H9 (cell line): ENCODE results near the gene ANP32E. TPM values are rescaled to one million over a fixed set of nuclear protein-coding genes. Genes with fewer than 3 reads are reported as not detected.
A peak's percentile ranks its signal among the peaks of the same experiment; 100 is the strongest.

ENCODE experiments used
- DNase-seq: peaks from one replicate; pipeline ENCODE4 v3.0.0-alpha.2; 2017
- H2AFZ ChIP-seq: one replicate; pipeline ENCODE4 v1.6.1; 2013; ENCODE audit warnings: mild to moderate bottlenecking, low read length, control low read depth, moderate library complexity
- H2AK5ac ChIP-seq: 2 replicates; pipeline ENCODE4 v1.6.1; 2013; ENCODE audit warnings: low read length, control low read depth, mixed read lengths; ENCODE audit not compliant: insufficient read length
- H2BK120ac ChIP-seq: one replicate; pipeline ENCODE4 v1.6.1; 2013; ENCODE audit warnings: low read depth, mild to moderate bottlenecking, low read length, control low read depth, inconsistent platforms; ENCODE audit not compliant: poor library complexity, severe bottlenecking
- H2BK12ac ChIP-seq: 2 replicates; pipeline ENCODE4 v1.6.1; 2013; ENCODE audit warnings: low read length, control low read depth, mixed read lengths, low read depth; ENCODE audit not compliant: insufficient read length
- H2BK15ac ChIP-seq: 2 replicates; pipeline ENCODE4 v1.6.1; 2013; ENCODE audit warnings: low read depth, low read length, control low read depth
- H2BK20ac ChIP-seq: one replicate; pipeline ENCODE4 v1.6.1; 2013; ENCODE audit warnings: low read depth, mild to moderate bottlenecking, low read length, control low read depth, inconsistent platforms; ENCODE audit not compliant: poor library complexity, severe bottlenecking
- H2BK5ac ChIP-seq: 2 replicates; pipeline ENCODE4 v1.6.1; 2013; ENCODE audit warnings: low read length, control low read depth, mixed read lengths; ENCODE audit not compliant: insufficient read length
- H3K14ac ChIP-seq: 2 replicates; pipeline ENCODE4 v1.6.1; 2013; ENCODE audit warnings: low read length, control low read depth; ENCODE audit not compliant: insufficient read depth
- H3K18ac ChIP-seq: 2 replicates; pipeline ENCODE4 v1.6.1; 2013; ENCODE audit warnings: low read depth, mild to moderate bottlenecking, mixed read lengths, low read length, control low read depth; ENCODE audit not compliant: insufficient read length
- H3K23ac ChIP-seq: 2 replicates; pipeline ENCODE4 v1.6.1; 2013; ENCODE audit warnings: low read length, control low read depth, mixed read lengths, low read depth; ENCODE audit not compliant: insufficient read length
- H3K23me2 ChIP-seq: 2 replicates; pipeline ENCODE4 v1.6.1; 2013; ENCODE audit warnings: low read depth, mild to moderate bottlenecking, mixed read lengths, low read length, control low read depth; ENCODE audit not compliant: insufficient read length, poor library complexity, severe bottlenecking
- H3K27ac ChIP-seq: 2 replicates; pipeline ENCODE4 v1.5.1; 2013; ENCODE audit warnings: low read length, control low read depth, mixed read lengths, low read depth; ENCODE audit not compliant: insufficient read length
- H3K27me3 ChIP-seq: 2 replicates; pipeline ENCODE4 v1.6.1; 2013; ENCODE audit warnings: low read length, control low read depth, inconsistent platforms; ENCODE audit not compliant: insufficient read depth
- H3K4ac ChIP-seq: 2 replicates; pipeline ENCODE4 v1.6.1; 2013; ENCODE audit warnings: low read depth, mild to moderate bottlenecking, control low read depth, inconsistent platforms, low read length, moderate library complexity
- H3K4me1 ChIP-seq: 2 replicates; pipeline ENCODE4 v1.6.1; 2013; ENCODE audit warnings: low read length, control low read depth, inconsistent platforms; ENCODE audit not compliant: insufficient read depth
- H3K4me2 ChIP-seq: 2 replicates; pipeline ENCODE4 v1.6.1; 2013; ENCODE audit warnings: low read length, control low read depth, mixed read lengths; ENCODE audit not compliant: insufficient read length, insufficient read depth
- H3K56ac ChIP-seq: 2 replicates; pipeline ENCODE4 v1.6.1; 2013; ENCODE audit warnings: low read depth, mild to moderate bottlenecking, mixed read lengths, low read length, control low read depth; ENCODE audit not compliant: insufficient read length
- H3K79me1 ChIP-seq: 2 replicates; pipeline ENCODE4 v1.6.1; 2013; ENCODE audit warnings: low read depth, mild to moderate bottlenecking, moderate library complexity, low read length, control low read depth, inconsistent platforms; ENCODE audit not compliant: insufficient read depth, poor library complexity, severe bottlenecking
- H3K79me2 ChIP-seq: 2 replicates; pipeline ENCODE4 v1.6.1; 2013; ENCODE audit warnings: low read length, control low read depth, inconsistent platforms; ENCODE audit not compliant: insufficient read depth
- H3K9ac ChIP-seq: 2 replicates; pipeline ENCODE4 v1.6.1; 2013; ENCODE audit warnings: low read length, control low read depth, mixed read lengths; ENCODE audit not compliant: insufficient read length; ENCODE audit errors: extremely low read depth
- H3K9me3 ChIP-seq: one replicate; pipeline ENCODE4 v1.6.1; 2013; ENCODE audit warnings: low read depth, low read length, inconsistent platforms; ENCODE audit not compliant: control insufficient read depth
- H3T11ph ChIP-seq: one replicate; pipeline ENCODE4 v1.6.1; 2013; ENCODE audit warnings: mild to moderate bottlenecking, low read length, control low read depth, inconsistent platforms
- H4K20me1 ChIP-seq: one replicate; pipeline ENCODE4 v1.6.1; 2013; ENCODE audit not compliant: control insufficient read depth, insufficient read length, insufficient read depth
- H4K5ac ChIP-seq: 2 replicates; pipeline ENCODE4 v1.6.1; 2013; ENCODE audit warnings: low read depth, mild to moderate bottlenecking, mixed read lengths, low read length, control low read depth; ENCODE audit not compliant: insufficient read length
- H4K8ac ChIP-seq: replicated peaks from 2 replicates; pipeline ENCODE4 v1.6.1; 2013; ENCODE audit warnings: low read length, control low read depth, mixed read lengths, low read depth; ENCODE audit not compliant: insufficient read length
- H4K91ac ChIP-seq: 2 replicates; pipeline ENCODE4 v1.6.1; 2013; ENCODE audit warnings: low read depth, mild to moderate bottlenecking, moderate library complexity, mixed read lengths, low read length, control low read depth; ENCODE audit not compliant: insufficient read length
- H3K27ac Mint-ChIP-seq, 3 experiments: 2 replicates in 2 of 3; 3 replicates in 1 of 3; pipeline ENCODE4 v1.8.0; 2020 to 2021; ENCODE audit warnings: mixed read lengths in 3 of 3, mild to moderate bottlenecking in 1 of 3, moderate library complexity in 1 of 3
- H3K27me3 Mint-ChIP-seq: 2 replicates; pipeline ENCODE4 v1.8.0; 2021; ENCODE audit warnings: low read depth, mild to moderate bottlenecking, moderate library complexity, mixed read lengths
- H3K36me3 Mint-ChIP-seq, 3 experiments: 2 replicates in 2 of 3; 3 replicates in 1 of 3; pipeline ENCODE4 v1.8.0; 2020 to 2021; ENCODE audit warnings: low read depth in 3 of 3, mixed read lengths in 3 of 3; ENCODE audit not compliant: insufficient read depth in 1 of 3
- H3K4me1 Mint-ChIP-seq, 2 experiments: 2 replicates each; pipeline ENCODE4 v1.8.0; 2020; ENCODE audit warnings: mixed read lengths in 2 of 2
- H3K4me3 Mint-ChIP-seq, 2 experiments: 2 replicates in 1 of 2; 3 replicates in 1 of 2; pipeline ENCODE4 v1.8.0; 2020 to 2021; ENCODE audit warnings: mild to moderate bottlenecking in 2 of 2, mixed read lengths in 2 of 2, moderate library complexity in 1 of 2
- H3K9me3 Mint-ChIP-seq, 2 experiments: 2 replicates in 1 of 2; 3 replicates in 1 of 2; pipeline ENCODE4 v1.8.0; 2020; ENCODE audit warnings: mild to moderate bottlenecking in 2 of 2, mixed read lengths in 2 of 2, moderate library complexity in 1 of 2
- CTCF ChIP-seq: fragments of 200-600 bp; sonication (generic); conservative IDR thresholded peaks from 3 replicates; pipeline ENCODE4 v1.8.0; 2021; ENCODE audit warnings: antibody characterized with exemption, mild to moderate bottlenecking
- WGBS: extraction: QIAGEN DNeasy Blood & Tissue Kit; methylation state at CpG from one replicate; pipeline ENCODE4 v1.1.7; 2013; ENCODE audit warnings: missing lambda C conversion rate, low lambda C conversion rate, mixed read lengths; ENCODE audit not compliant: insufficient read length; ENCODE audit errors: extremely low coverage; 5-methylcytosine and 5-hydroxymethylcytosine counted together
- total RNA-seq: library from RNA; stranded (reverse); gene quantifications from 2 replicates; pipeline ENCODE4 v1.2.1, GENCODE V29; 2021

The ANP32E gene
- total RNA-seq, 1 experiment from 2014 or later: 106 TPM

GRCh38 chr1:150281758-150282557 lies 46.0 kb upstream of the ANP32E start, which contains the start of gene CIART:
Gene CIART (plus strand): TSS chr1:150282554. CDS start chr1:150283268, 714 bp downstream.
- H3K14ac ChIP-seq: peak within 1 kb of the TSS; percentile 87
- no peak within 1 kb of the TSS for H4K91ac ChIP-seq
- no peaks in the 10 kb centered on the region for H3K27me3 ChIP-seq
- H3K23me2 ChIP-seq: peaks cover 17% of the 10 kb centered on the region
- H3K4me1 Mint-ChIP-seq: peaks cover 22 to 27% of the 10 kb centered on the region in 2 experiments
- WGBS: no CpG with 5 or more reads among the region's 46 CpGs
- H2BK15ac ChIP-seq: no peak within 1 kb of the TSS; the same call in 1 of the 2 replicates
- H2BK20ac ChIP-seq: no peak within 1 kb of the TSS
- H3K9ac ChIP-seq: peak within 1 kb of the TSS; percentile 82
- H3K4me2 ChIP-seq: peak within 1 kb of the TSS; percentile 92
- H3T11ph ChIP-seq: no peak within 1 kb of the TSS
- H3K56ac ChIP-seq: no peak within 1 kb of the TSS
- H2BK120ac ChIP-seq: no peak within 1 kb of the TSS
- H3K4ac ChIP-seq: no peak within 1 kb of the TSS; the same call in 1 of the 2 replicates
- H2AK5ac ChIP-seq: no peak within 1 kb of the TSS
- no peaks in the 10 kb centered on the region for H3K9me3 ChIP-seq
- no peaks in the 10 kb centered on the region for H3K79me2 ChIP-seq
- no peak within 1 kb of the TSS for H3K27ac ChIP-seq
- H3K18ac ChIP-seq: peak within 1 kb of the TSS; percentile 80
- H2AFZ ChIP-seq: no peak within 1 kb of the TSS
- H2BK5ac ChIP-seq: no peak within 1 kb of the TSS
- no peak within 1 kb of the TSS for H3K23ac ChIP-seq
- peak within 1 kb of the TSS; percentile 84 to 95 for H3K4me3 Mint-ChIP-seq
- H3K27ac Mint-ChIP-seq: peak within 1 kb of the TSS; percentile 97 to 98 (median 98)
- peaks cover 18% of the 10 kb centered on the region for H3K27me3 Mint-ChIP-seq
- H3K36me3 Mint-ChIP-seq: peaks cover 8 to 38% (median 32%) of the 10 kb centered on the region in 3 experiments
- H4K20me1 ChIP-seq: peaks cover 3% of the 10 kb centered on the region
- H2BK12ac ChIP-seq: peak within 1 kb of the TSS; percentile 91
- no peaks in the 10 kb centered on the region; a peak in 2 of 5 replicates for H3K9me3 Mint-ChIP-seq
- no peak for TF ChIP-seq CTCF
- no peak within 1 kb of the TSS for H4K5ac ChIP-seq
- no peaks in the 10 kb centered on the region for H3K4me1 ChIP-seq
- H3K79me1 ChIP-seq: no peaks in the 10 kb centered on the region
- no peak within 1 kb of the TSS for H4K8ac ChIP-seq
- DNase-seq: peak; percentile 98
